ENCODE measurements around the gene CLEC2A. TPM values are rescaled to one million over a fixed set of nuclear protein-coding genes. Genes with fewer than 3 reads are reported as not detected.

CLEC2A gene
- total RNA-seq, 1 experiment from 2014 or later, result not detected

DNA sequence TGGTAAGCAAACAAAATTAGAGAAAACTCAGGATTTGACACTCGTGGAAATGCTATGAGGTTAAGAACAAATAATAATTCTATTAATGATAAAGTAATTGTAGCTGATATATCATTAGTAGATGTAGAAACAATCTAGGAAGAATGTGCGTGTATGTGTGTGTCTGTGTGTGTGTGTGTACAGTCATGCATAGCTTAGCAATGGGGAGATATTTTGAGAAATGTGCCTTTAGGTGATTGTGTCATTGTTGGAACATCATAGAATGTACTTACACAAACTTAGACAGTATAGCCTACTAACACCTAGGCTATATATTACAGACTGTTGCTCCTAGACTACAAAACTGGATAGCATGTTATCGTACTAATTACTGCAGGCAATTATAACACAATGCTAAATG is 5.3 kb downstream of the CLEC2A start:
- Mint-ChIP-seq H3K36me3 (ENCODE audit: insufficient read depth, unreplicated experiment) (no peaks in the 10 kb centered on the region), H3K4me3 (ENCODE audit: unreplicated experiment) (no peak overlapping the region), H3K9me3 (ENCODE audit: unreplicated experiment) (no peaks in the 10 kb centered on the region), H3K27ac (ENCODE audit: low read depth, unreplicated experiment) (no peak overlapping the region), H3K27me3 (ENCODE audit: insufficient read depth, unreplicated experiment) (no peaks in the 10 kb centered on the region), H3K4me1 (ENCODE audit: insufficient read depth, unreplicated experiment) (peaks cover 6% of the 10 kb centered on the region)
- TF ChIP-seq CTCF (IDR thresholded peaks at IDR 0.05; ENCODE audit: unreplicated experiment), result no peak
- no peak for DNase-seq (ENCODE audit: unreplicated experiment)
- CTCF ChIA-PET, result interaction anchor here (0.6 to 4.1 kb wide), 11 partner anchors 21 to 596 kb away, joined by 3 to 45 read pairs (median 4); no protein-coding TSS in a partner anchor
- no TSS peak for BruUV-seq (replicated peaks)
- POLR2A ChIA-PET, result interaction anchor here (1.3 kb wide), 1 partner anchor 56 kb away, joined by 3 read pairs; no protein-coding TSS in a partner anchor
- intact Hi-C loops (cut with micrococcal nuclease), result loop anchor here (5.0 kb wide), 1 partner anchor 215 kb away; no protein-coding TSS in a partner anchor

DNA sequence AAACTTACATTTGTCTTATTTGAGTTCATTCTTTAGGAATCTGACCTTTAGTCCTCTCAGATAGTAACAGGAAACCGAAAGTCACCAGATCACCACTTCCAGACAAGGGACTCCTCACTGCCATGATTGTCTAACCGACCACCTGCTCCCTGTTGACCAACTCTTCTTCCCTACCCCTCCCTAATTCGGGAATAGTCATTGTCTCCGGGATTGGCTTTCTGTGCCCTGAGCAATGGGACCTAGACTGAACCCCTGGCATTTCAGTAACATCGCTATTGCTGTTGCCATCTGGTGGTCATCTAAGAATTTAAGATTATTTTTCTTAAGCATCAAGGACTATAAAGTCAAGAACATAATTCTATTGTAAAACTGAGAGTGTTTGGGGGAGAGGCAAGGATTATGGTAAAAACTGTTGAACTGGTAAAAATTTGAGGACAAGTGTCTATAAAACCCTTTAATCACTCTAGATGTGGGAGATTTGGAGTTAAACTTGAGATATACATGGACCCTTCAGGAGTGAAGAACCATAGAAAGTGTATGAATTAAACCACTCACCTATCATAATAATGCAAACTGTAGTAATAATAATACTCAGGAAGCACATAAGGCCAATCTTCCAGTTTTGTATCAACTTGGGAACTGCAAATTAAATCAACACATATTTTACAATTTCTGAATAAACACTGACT is 6.3 kb downstream of the CLEC2A start:
- CTCF ChIA-PET, result interaction anchor here (0.6 to 4.1 kb wide), 14 partner anchors 17 to 1097 kb away, joined by 3 to 45 read pairs (median 5); partner anchors contain the start of gene CLEC12B

GRCh38 chr12:9922429-9922828 is 9.7 kb downstream of the CLEC2A start:
- ChIA-PET POLR2A (interaction anchor here (0.6 kb wide), 1 partner anchor 266 kb away, joined by 3 read pairs; no protein-coding TSS in a partner anchor), CTCF (interaction anchor here (0.6 to 6.3 kb wide), 5 partner anchors 71 to 651 kb away, joined by 3 to 46 read pairs (median 8); no protein-coding TSS in a partner anchor)
- no TSS peak for BruUV-seq (replicated peaks)
- Mint-ChIP-seq H3K4me1 (ENCODE audit: insufficient read depth, unreplicated experiment) (peaks cover 6% of the 10 kb centered on the region), H3K4me3 (ENCODE audit: unreplicated experiment) (no peak overlapping the region), H3K27me3 (ENCODE audit: insufficient read depth, unreplicated experiment) (no peaks in the 10 kb centered on the region), H3K27ac (ENCODE audit: low read depth, unreplicated experiment) (no peak overlapping the region), H3K9me3 (ENCODE audit: unreplicated experiment) (no peaks in the 10 kb centered on the region), H3K36me3 (ENCODE audit: insufficient read depth, unreplicated experiment) (no peaks in the 10 kb centered on the region)
- TF ChIP-seq CTCF (IDR thresholded peaks at IDR 0.05; ENCODE audit: unreplicated experiment), result no peak
- no peak for DNase-seq (ENCODE audit: unreplicated experiment)
- intact Hi-C loops (cut with micrococcal nuclease), result no loop called here

More for the DNA sequence above, 6.3 kb downstream of the CLEC2A start:
- Mint-ChIP-seq H3K4me1 (ENCODE audit: insufficient read depth, unreplicated experiment) (peaks cover 6% of the 10 kb centered on the region), H3K4me3 (ENCODE audit: unreplicated experiment) (peak overlapping the region; percentile 33), H3K9me3 (ENCODE audit: unreplicated experiment) (no peaks in the 10 kb centered on the region), H3K27ac (ENCODE audit: low read depth, unreplicated experiment) (no peak overlapping the region), H3K27me3 (ENCODE audit: insufficient read depth, unreplicated experiment) (no peaks in the 10 kb centered on the region), H3K36me3 (ENCODE audit: insufficient read depth, unreplicated experiment) (no peaks in the 10 kb centered on the region)
- TF ChIP-seq CTCF (IDR thresholded peaks at IDR 0.05; ENCODE audit: unreplicated experiment), result peak; percentile 46
- no TSS peak for BruUV-seq (replicated peaks)
- intact Hi-C loops (cut with micrococcal nuclease), result loop anchor here (1.0 to 5.0 kb wide), 3 partner anchors 112 to 216 kb away; no protein-coding TSS in a partner anchor
- POLR2A ChIA-PET, result interaction anchor here (0.9 to 1.0 kb wide), 2 partner anchors 57 to 175 kb away, joined by 3 to 4 read pairs; partner anchors contain the start of gene CLEC2B
- peak; percentile 57 for DNase-seq (ENCODE audit: unreplicated experiment)

GRCh38 chr12:9920451-9920850 is 11.7 kb downstream of the CLEC2A start:
- CTCF ChIA-PET, result interaction anchor here (0.7 to 6.3 kb wide), 6 partner anchors 9 to 217 kb away, joined by 3 to 46 read pairs (median 4); no protein-coding TSS in a partner anchor
- Mint-ChIP-seq H3K27ac (ENCODE audit: low read depth, unreplicated experiment) (no peak overlapping the region), H3K27me3 (ENCODE audit: insufficient read depth, unreplicated experiment) (no peaks in the 10 kb centered on the region), H3K36me3 (ENCODE audit: insufficient read depth, unreplicated experiment) (no peaks in the 10 kb centered on the region), H3K9me3 (ENCODE audit: unreplicated experiment) (no peaks in the 10 kb centered on the region), H3K4me1 (ENCODE audit: insufficient read depth, unreplicated experiment) (peaks cover under 1% of the 10 kb centered on the region), H3K4me3 (ENCODE audit: unreplicated experiment) (no peak overlapping the region)
- intact Hi-C loops (cut with micrococcal nuclease), result no loop called here
- BruUV-seq (replicated peaks), result no TSS peak
- no peak for TF ChIP-seq CTCF (IDR thresholded peaks at IDR 0.05; ENCODE audit: unreplicated experiment)
- no peak for DNase-seq (ENCODE audit: unreplicated experiment)
- POLR2A ChIA-PET, result no interaction called here

All from MCF 10A (cell line).